GM19455 (cell line): Measurements from ENCODE around the gene WNT3.
"Not testable (repeated sequence)": the region's sequence is repeated elsewhere in the genome, so short reads cannot be mapped to it uniquely, and the experiment has no call there.

Experiments used
- ATAC-seq: cut with Tn5 transposase; IDR thresholded peaks from one replicate; pipeline ENCODE4 v1.9.1; 2021; ENCODE audit not compliant: unreplicated experiment

The WNT3 gene

GRCh38 chr17:46768896-46769295, 49.6 kb downstream of the WNT3 start:
- not testable (repeated sequence) for ATAC-seq

- no peak for ATAC-seq
Measured at GRCh38 chr17:46768540-46768870, 50.0 kb downstream of the WNT3 start.

- no peak for ATAC-seq
Measured at GRCh38 chr17:46766493-46767491, 51.7 kb downstream of the WNT3 start.

- no peak for ATAC-seq
Measured at GRCh38 chr17:46765453-46765852, 53.0 kb downstream of the WNT3 start.

GRCh38 chr17:46764709-46765401, 53.6 kb downstream of the WNT3 start:
- ATAC-seq = no peak

- ATAC-seq = no peak
Measured at GRCh38 chr17:46764000-46764708, 54.3 kb downstream of the WNT3 start.

GRCh38 chr17:46763416-46763815, 55.1 kb downstream of the WNT3 start:
- no peak for ATAC-seq

GRCh38 chr17:46759141-46759540, 59.4 kb downstream of the WNT3 start:
- ATAC-seq = no peak

- no peak for ATAC-seq
Measured at GRCh38 chr17:46758614-46759013, 59.9 kb downstream of the WNT3 start.

GRCh38 chr17:46757588-46757987, 60.9 kb downstream of the WNT3 start:
- not testable (repeated sequence) for ATAC-seq

- no peak for ATAC-seq
Measured at GRCh38 chr17:46756861-46757260, 61.6 kb downstream of the WNT3 start.

GRCh38 chr17:46756081-46756735, 62.3 kb downstream of the WNT3 start:
- no peak for ATAC-seq

- ATAC-seq = no peak
Measured at GRCh38 chr17:46753776-46754175, 64.7 kb downstream of the WNT3 start.

GRCh38 chr17:46751425-46751824, 67.1 kb downstream of the WNT3 start:
- ATAC-seq = no peak

- ATAC-seq = no peak
Measured at GRCh38 chr17:46745376-46745775, 73.1 kb downstream of the WNT3 start.

- no peak for ATAC-seq
Measured at GRCh38 chr17:46744441-46744840, 74.1 kb downstream of the WNT3 start.

GRCh38 chr17:46742565-46743270, 75.8 kb downstream of the WNT3 start:
- ATAC-seq = no peak

- no peak for ATAC-seq
Measured at GRCh38 chr17:46741122-46741730, 77.3 kb downstream of the WNT3 start.

GRCh38 chr17:46739982-46740381, 78.5 kb downstream of the WNT3 start:
- no peak for ATAC-seq

- ATAC-seq = no peak
Measured at GRCh38 chr17:46738544-46738943, 79.9 kb downstream of the WNT3 start.
